GM21619 (cell line): ENCODE results near the gene AK2.
A peak's percentile ranks its signal among the peaks of the same experiment; 100 is the strongest.
"Not testable (repeated sequence)": the region's sequence is repeated elsewhere in the genome, so short reads cannot be mapped to it uniquely, and the experiment has no call there.

ENCODE experiments used
- ATAC-seq: cut with Tn5 transposase; IDR thresholded peaks from one replicate; pipeline ENCODE4 v1.9.1; 2021; ENCODE audit not compliant: unreplicated experiment

Gene AK2

GRCh38 chr1:33001282-33001681 lies 35.4 kb downstream of the AK2 start:
- ATAC-seq: no peak

GRCh38 chr1:33000427-33001026 lies 36.2 kb downstream of the AK2 start:
- no peak for ATAC-seq

- ATAC-seq: no peak
These were observed 37.7 kb downstream of the AK2 start for GRCh38 chr1:32998997-32999396.

GRCh38 chr1:32998064-32998463 lies 38.6 kb downstream of the AK2 start:
- no peak for ATAC-seq

- no peak for ATAC-seq
These were observed 39.2 kb downstream of the AK2 start for GRCh38 chr1:32997381-32997891.

- not testable (repeated sequence) for ATAC-seq
These were observed 43.4 kb downstream of the AK2 start for GRCh38 chr1:32993324-32993636.

- peak; percentile 78 for ATAC-seq
These were observed 44.0 kb downstream of the AK2 start for GRCh38 chr1:32992489-32993323.

- ATAC-seq: peak; percentile 24
These were observed 44.7 kb downstream of the AK2 start for GRCh38 chr1:32991819-32992488.

GRCh38 chr1:32991386-32991785 lies 45.3 kb downstream of the AK2 start:
- ATAC-seq: no peak

GRCh38 chr1:32990887-32991286 lies 45.8 kb downstream of the AK2 start:
- ATAC-seq: no peak

- no peak for ATAC-seq
These were observed 47.3 kb downstream of the AK2 start for GRCh38 chr1:32989160-32990050.

GRCh38 chr1:32988665-32989064 lies 48.0 kb downstream of the AK2 start:
- no peak for ATAC-seq

- ATAC-seq: no peak
These were observed 51.5 kb downstream of the AK2 start for GRCh38 chr1:32985226-32985625.

GRCh38 chr1:32984455-32985171 lies 52.1 kb downstream of the AK2 start:
- no peak for ATAC-seq

- ATAC-seq: no peak
These were observed 52.6 kb downstream of the AK2 start for GRCh38 chr1:32984090-32984454.

- ATAC-seq: no peak
These were observed 53.7 kb downstream of the AK2 start for GRCh38 chr1:32983020-32983419.

- peak; percentile 92 for ATAC-seq
These were observed 55.4 kb downstream of the AK2 start for GRCh38 chr1:32981003-32981901.

- ATAC-seq: no peak
These were observed 56.6 kb downstream of the AK2 start for GRCh38 chr1:32980080-32980479.

- ATAC-seq: no peak
These were observed 57.8 kb downstream of the AK2 start for GRCh38 chr1:32978854-32979253.
